DMS114 treated with DMSO at 0.1 percent for 48 hours (cell line): ENCODE data around the gene UBE2L5.

Experiments used
- DNase-seq: peaks from one replicate; lab custom pipeline; 2025; ENCODE audit not compliant: unreplicated experiment; lab: John Stamatoyannopoulos, UW

UBE2L5 gene

GRCh38 chr13:30404207-30404606 is 18.1 kb upstream of the UBE2L5 start:
- no peak for DNase-seq

- DNase-seq, result no peak
Measured at GRCh38 chr13:30406779-30407416, 15.4 kb upstream of the UBE2L5 start.

- peak; percentile 58 for DNase-seq
Measured at GRCh38 chr13:30408319-30409101, 13.8 kb upstream of the UBE2L5 start.

- no peak for DNase-seq
Measured at GRCh38 chr13:30409886-30410704, 12.2 kb upstream of the UBE2L5 start.

- no peak for DNase-seq
Measured at GRCh38 chr13:30410705-30411125, 11.6 kb upstream of the UBE2L5 start.

- DNase-seq, result no peak
Measured at GRCh38 chr13:30412346-30412745, 9.9 kb upstream of the UBE2L5 start.

GRCh38 chr13:30413842-30414241 is 8.5 kb upstream of the UBE2L5 start:
- no peak for DNase-seq

- DNase-seq, result no peak
Measured at GRCh38 chr13:30415430-30416030, 6.8 kb upstream of the UBE2L5 start.

GRCh38 chr13:30416471-30416870 is 5.8 kb upstream of the UBE2L5 start:
- no peak for DNase-seq

GRCh38 chr13:30418075-30418716 is 4.1 kb upstream of the UBE2L5 start:
- DNase-seq, result no peak

- no peak for DNase-seq
Measured at GRCh38 chr13:30418717-30419459, 3.4 kb upstream of the UBE2L5 start.

- DNase-seq, result peak; percentile 27
Measured at GRCh38 chr13:30421093-30422053, 920 bp upstream of the UBE2L5 start.

GRCh38 chr13:30423891-30424290 is 1.6 kb downstream of the UBE2L5 start:
- DNase-seq, result no peak

- no peak for DNase-seq
Measured at GRCh38 chr13:30429235-30429634, 6.9 kb downstream of the UBE2L5 start.

- DNase-seq, result no peak
Measured at GRCh38 chr13:30429721-30430694, 7.7 kb downstream of the UBE2L5 start.

GRCh38 chr13:30431269-30431940 is 9.1 kb downstream of the UBE2L5 start:
- DNase-seq, result no peak

- DNase-seq, result no peak
Measured at GRCh38 chr13:30435911-30436451, 13.7 kb downstream of the UBE2L5 start.
